Suprapubic skin (tissue), 4 donors: ENCODE results near the gene EVA1C. TPM values are rescaled to one million over a fixed set of nuclear protein-coding genes. Genes with fewer than 3 reads are reported as not detected.
"Not testable (repeated sequence)": the region's sequence is repeated elsewhere in the genome, so short reads cannot be mapped to it uniquely, and the experiment has no call there.

ENCODE experiments used
- DNase-seq, 2 donors: peaks; one replicate each; pipeline ENCODE4 v3.0.0-alpha.2; 2019; ENCODE audit warnings: low spot score in 2 of 2
- H3K27ac ChIP-seq: fragments of 200-600 bp; sonication (generic); one replicate; pipeline ENCODE4 v1.5.1; 2019
- H3K27me3 ChIP-seq: fragments of 200-600 bp; sonication (generic); one replicate; pipeline ENCODE4 v1.5.1; 2019
- H3K36me3 ChIP-seq: fragments of 200-600 bp; sonication (generic); one replicate; pipeline ENCODE4 v1.5.1; 2019
- H3K4me1 ChIP-seq: fragments of 200-600 bp; sonication (generic); one replicate; pipeline ENCODE4 v1.5.1; 2019
- H3K4me3 ChIP-seq: fragments of 200-600 bp; sonication (generic); one replicate; pipeline ENCODE4 v1.5.1; 2019; ENCODE audit warnings: mild to moderate bottlenecking
- H3K9me3 ChIP-seq: fragments of 200-600 bp; sonication (generic); one replicate; pipeline ENCODE4 v1.5.1; 2019
- CTCF ChIP-seq, 2 donors: fragments of 200-600 bp in 1 of 2; fragments of 450-650 bp in 1 of 2; sonication (generic) in 1 of 2; IDR thresholded peaks; one replicate each; pipeline ENCODE4 v1.5.1; 2016 to 2019; ENCODE audit warnings: antibody characterized with exemption in 2 of 2, mild to moderate bottlenecking in 1 of 2, moderate library complexity in 1 of 2
- EP300 ChIP-seq: sonication (generic); formaldehyde crosslinking; IDR thresholded peaks from one replicate; pipeline ENCODE4 v1.6.1; 2017; ENCODE audit warnings: antibody characterized with exemption
- POLR2A ChIP-seq, 2 donors: fragments of 450-650 bp; IDR thresholded peaks; one replicate each; pipeline ENCODE4 v1.6.1; 2017; ENCODE audit warnings: antibody characterized with exemption in 2 of 2, mild to moderate bottlenecking in 2 of 2, moderate library complexity in 2 of 2
- POLR2AphosphoS5 ChIP-seq, 3 donors: sonication (generic); formaldehyde crosslinking; IDR thresholded peaks; one replicate each; pipeline ENCODE4 v1.6.1; 2017; ENCODE audit warnings: antibody characterized with exemption in 3 of 3
- WGBS: methylation state at CpG from one replicate; pipeline ENCODE4 v1.1.5; 2018; 5-methylcytosine and 5-hydroxymethylcytosine counted together
- total RNA-seq, 4 donors: library from RNA; depleted of rRNA; stranded (reverse); fragments of >200 nt; gene quantifications; one replicate each; pipeline ENCODE4 v1.1.0, GENCODE V29; 2016

EVA1C gene
- total RNA-seq, 4 donors from 2014 or later = 57.1 to 98.6 (median 63.2) TPM

GRCh38 chr21:32368386-32368785, 44.1 kb upstream of the EVA1C start:
- no peaks in the 10 kb centered on the region for H3K9me3 ChIP-seq
- H3K4me1 ChIP-seq = peaks cover 39% of the 10 kb centered on the region
- TF ChIP-seq POLR2A (IDR thresholded peaks at IDR 0.05) (no peak), POLR2AphosphoS5 (IDR thresholded peaks at IDR 0.05) (no peak), EP300 (no peak), CTCF (IDR thresholded peaks at IDR 0.05) (no peak)
- 86% methylated on average over 9 of the region's 9 CpGs for WGBS
- no peak overlapping the region for H3K4me3 ChIP-seq
- H3K27me3 ChIP-seq = no peaks in the 10 kb centered on the region
- H3K36me3 ChIP-seq = peaks cover 45% of the 10 kb centered on the region
- H3K27ac ChIP-seq = no peak overlapping the region
- DNase-seq = no peak

- DNase-seq, H3K9me3 ChIP-seq, H3K27me3 ChIP-seq, H3K4me3 ChIP-seq, H3K27ac ChIP-seq: not testable (repeated sequence)
- 80% methylated on average over 1 of the region's 1 CpG for WGBS
- Histone ChIP-seq H3K36me3 (peaks cover 43% of the 10 kb centered on the region), H3K4me1 (peaks cover 37% of the 10 kb centered on the region)
These were observed 43.5 kb upstream of the EVA1C start for GRCh38 chr21:32368961-32369360.

- TF ChIP-seq EP300 (no peak), CTCF (IDR thresholded peaks at IDR 0.05) (no peak), POLR2A (IDR thresholded peaks at IDR 0.05) (no peak), POLR2AphosphoS5 (IDR thresholded peaks at IDR 0.05) (no peak)
- DNase-seq = peak in 1 of 2 donors; percentile 24
- peaks cover 21% of the 10 kb centered on the region for H3K4me1 ChIP-seq
- H3K27ac ChIP-seq = peak overlapping the region; percentile 88
- no peaks in the 10 kb centered on the region for H3K9me3 ChIP-seq
- H3K36me3 ChIP-seq = peaks cover 37% of the 10 kb centered on the region
- WGBS = 61% methylated on average over 6 of the region's 6 CpGs
- no peak overlapping the region for H3K4me3 ChIP-seq
- H3K27me3 ChIP-seq = no peaks in the 10 kb centered on the region
These were observed 41.3 kb upstream of the EVA1C start for GRCh38 chr21:32370998-32371766.

GRCh38 chr21:32371913-32372314, 40.6 kb upstream of the EVA1C start:
- Histone ChIP-seq H3K27me3 (no peaks in the 10 kb centered on the region), H3K4me1 (peaks cover 21% of the 10 kb centered on the region), H3K36me3 (peaks cover 30% of the 10 kb centered on the region), H3K4me3 (no peak overlapping the region), H3K27ac (peak overlapping the region; percentile 88), H3K9me3 (no peaks in the 10 kb centered on the region)
- DNase-seq = peak in 1 of 2 donors; percentile 65
- WGBS = 40% methylated on average over 6 of the region's 6 CpGs
- no peak for TF ChIP-seq CTCF (IDR thresholded peaks at IDR 0.05)
- peak; percentile 42 for TF ChIP-seq EP300
- TF ChIP-seq POLR2A (IDR thresholded peaks at IDR 0.05) = no peak
- no peak for TF ChIP-seq POLR2AphosphoS5 (IDR thresholded peaks at IDR 0.05)

- Histone ChIP-seq H3K9me3 (no peaks in the 10 kb centered on the region), H3K27me3 (no peaks in the 10 kb centered on the region), H3K4me1 (peaks cover 21% of the 10 kb centered on the region), H3K27ac (peak overlapping the region; percentile 88), H3K4me3 (no peak overlapping the region), H3K36me3 (peaks cover 27% of the 10 kb centered on the region)
- TF ChIP-seq EP300 (no peak), POLR2AphosphoS5 (IDR thresholded peaks at IDR 0.05) (no peak), CTCF (IDR thresholded peaks at IDR 0.05) (no peak), POLR2A (IDR thresholded peaks at IDR 0.05) (no peak)
- no peak for DNase-seq
- 32% methylated on average over 3 of the region's 3 CpGs for WGBS
These were observed 39.8 kb upstream of the EVA1C start for GRCh38 chr21:32372755-32373154.
